Endometrial microvascular endothelial cells (primary cell): ENCODE data around the gene KIRREL3. TPM values are rescaled to one million over a fixed set of nuclear protein-coding genes. Genes with fewer than 3 reads are reported as not detected.

ENCODE experiments used
- in situ Hi-C: cut with HindIII; loops from 2 replicates; pipeline ENCODE4 v1.10.0; 2017; ENCODE audit warnings: low sequenced_read_pairs, low pct_unique_long_range_greater_than_20kb; ENCODE audit errors: inconsistent ontology term
- total RNA-seq: library from RNA; depleted of rRNA; stranded (reverse); fragments of >200 nt; gene quantifications from one replicate; pipeline ENCODE4 v1.2.3, GENCODE V29; 2015; ENCODE audit errors: inconsistent ontology term

The KIRREL3 gene
- total RNA-seq, 1 donor from 2014 or later = 0.56 TPM

DNA sequence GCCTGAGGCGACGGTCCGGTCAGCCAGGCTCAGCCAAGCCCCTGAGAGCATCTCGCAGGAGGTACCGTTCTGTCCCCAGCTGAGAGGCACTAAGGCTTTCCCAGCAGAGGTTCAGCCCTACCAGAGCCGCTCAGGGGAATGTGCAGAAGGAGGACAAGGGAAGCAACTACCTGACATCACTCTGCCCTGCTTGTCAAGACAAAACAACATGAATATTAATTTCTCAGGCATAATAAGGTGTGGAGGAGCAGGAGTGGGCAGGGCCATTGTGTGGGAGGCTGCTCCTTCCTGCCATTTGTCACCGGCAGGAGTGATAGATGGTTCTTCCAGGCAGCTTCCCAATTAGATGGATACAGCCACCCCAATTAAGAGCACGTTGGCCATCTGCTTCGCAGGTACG lies 181.4 kb downstream of the KIRREL3 start:
- in situ Hi-C loops = no loop called here

DNA sequence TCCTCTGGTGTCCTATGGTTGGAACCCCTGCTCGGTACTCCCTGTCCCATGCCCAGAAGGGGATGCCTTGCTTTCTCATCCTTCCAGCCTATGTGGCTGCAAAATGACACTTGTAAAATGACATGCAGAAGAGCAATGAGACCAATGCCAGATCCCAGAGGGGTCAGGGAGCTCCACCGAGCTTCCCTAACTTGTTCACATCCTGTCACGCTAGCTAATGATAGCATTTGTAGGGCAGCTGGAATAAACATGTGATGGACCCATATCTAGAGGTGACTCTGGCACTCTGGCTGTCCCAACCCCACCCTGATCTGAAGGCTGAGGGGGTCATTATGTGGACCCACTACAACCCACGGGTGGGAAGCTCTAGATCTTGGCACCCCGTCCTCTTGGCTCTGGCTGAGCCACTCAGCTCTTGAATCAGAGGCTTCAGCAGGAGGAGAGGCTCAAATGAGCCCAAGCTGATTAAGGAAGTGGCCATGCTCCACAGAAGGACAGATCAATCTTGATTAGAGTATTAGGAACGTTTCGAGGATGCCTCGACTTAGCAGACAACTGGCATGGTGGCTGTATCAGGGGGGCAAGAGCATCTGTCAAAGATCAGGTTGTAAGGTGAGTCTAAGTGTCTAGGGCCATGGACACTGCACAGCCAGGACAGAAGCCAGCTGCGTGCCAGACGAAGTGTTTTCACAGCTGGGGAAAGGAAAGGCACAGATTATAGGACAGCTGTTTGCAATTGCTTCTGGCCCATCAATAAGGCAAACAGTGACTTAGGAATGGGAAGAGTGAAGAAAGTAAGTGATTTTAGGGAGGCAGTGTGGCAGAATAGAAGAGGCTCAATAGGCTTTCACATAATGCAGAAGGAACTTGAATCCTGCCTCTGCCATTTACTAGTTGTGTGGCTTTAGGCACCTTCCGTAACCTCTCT lies 182.8 kb downstream of the KIRREL3 start:
- in situ Hi-C loops = no loop called here

DNA sequence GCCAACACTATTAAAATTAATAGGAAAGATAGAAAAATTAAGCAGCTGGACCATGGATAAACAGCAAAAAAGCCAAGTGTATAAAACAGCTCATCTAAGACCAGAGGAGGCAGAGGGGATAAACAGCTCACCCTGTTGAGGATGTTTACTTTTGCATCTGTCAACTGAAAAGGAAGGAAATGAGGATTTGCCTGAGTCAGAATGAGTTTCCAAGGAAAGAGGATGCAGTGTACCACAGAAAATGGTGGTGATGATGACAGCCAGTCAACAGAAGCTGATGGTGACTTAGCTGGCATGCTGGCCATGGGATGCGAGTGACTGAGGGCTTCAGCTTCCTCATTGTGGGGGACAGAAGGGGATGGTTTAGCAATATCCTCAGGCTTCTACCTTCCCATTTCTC lies 183.5 kb downstream of the KIRREL3 start:
- in situ Hi-C loops = no loop called here

DNA sequence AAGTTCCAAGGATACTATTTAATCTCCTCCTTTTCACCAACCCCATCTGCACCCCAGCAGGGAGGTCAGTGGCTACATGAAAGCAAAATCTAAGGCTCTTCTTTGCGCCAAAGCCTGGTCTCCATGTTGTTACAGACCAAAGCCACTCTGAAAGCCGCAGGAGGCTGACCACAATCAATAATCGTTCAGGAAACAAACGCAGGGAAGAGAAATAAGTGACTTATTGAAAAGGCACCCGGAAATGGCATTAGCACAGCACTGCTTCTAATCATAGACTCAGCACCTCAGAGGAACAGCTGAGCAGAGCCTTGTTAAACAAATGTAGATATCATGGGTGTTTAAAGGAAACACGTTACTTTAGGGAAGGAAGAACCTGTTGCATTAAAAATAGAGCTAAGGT lies 183.9 kb downstream of the KIRREL3 start:
- in situ Hi-C loops = no loop called here

DNA sequence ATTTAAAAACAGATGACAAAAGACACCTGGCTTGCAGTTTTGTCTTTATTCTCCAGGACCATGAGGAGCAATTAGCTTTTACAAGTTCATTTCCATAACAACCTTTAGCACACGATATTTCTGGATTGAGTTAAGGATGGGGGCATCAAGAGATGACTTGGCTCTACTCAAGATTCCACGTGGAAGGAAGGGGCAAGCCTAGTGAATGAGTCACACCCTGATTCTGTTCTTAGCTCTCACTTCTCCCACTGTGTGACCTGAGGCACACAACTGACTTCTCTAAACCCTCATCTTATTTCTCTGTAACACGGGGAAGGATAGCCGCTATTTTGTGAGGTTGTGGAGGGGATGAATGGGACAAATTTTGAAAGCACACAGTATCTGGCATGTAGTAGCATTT lies 185.5 kb downstream of the KIRREL3 start:
- in situ Hi-C loops = no loop called here

DNA sequence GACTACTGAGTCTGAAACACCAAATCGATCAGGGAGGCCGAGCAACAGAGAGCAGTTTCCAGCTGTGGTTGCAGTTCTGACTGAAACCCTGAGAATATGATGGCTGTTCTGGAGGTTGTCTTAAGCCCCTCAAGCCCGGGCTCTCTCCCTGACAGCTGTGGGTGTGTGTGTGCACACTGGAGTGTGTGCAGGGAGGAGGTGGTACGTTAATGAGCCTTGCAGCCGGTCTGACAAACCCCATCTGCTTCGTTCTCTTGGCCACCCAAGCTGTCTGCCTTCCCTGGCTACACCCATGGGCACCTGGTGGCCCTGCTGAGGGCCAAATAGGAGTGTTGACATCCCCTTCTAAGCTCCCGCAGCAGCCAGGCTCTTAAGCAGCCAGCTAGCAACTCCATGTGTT lies 189.8 kb downstream of the KIRREL3 start:
- in situ Hi-C loops = no loop called here

DNA sequence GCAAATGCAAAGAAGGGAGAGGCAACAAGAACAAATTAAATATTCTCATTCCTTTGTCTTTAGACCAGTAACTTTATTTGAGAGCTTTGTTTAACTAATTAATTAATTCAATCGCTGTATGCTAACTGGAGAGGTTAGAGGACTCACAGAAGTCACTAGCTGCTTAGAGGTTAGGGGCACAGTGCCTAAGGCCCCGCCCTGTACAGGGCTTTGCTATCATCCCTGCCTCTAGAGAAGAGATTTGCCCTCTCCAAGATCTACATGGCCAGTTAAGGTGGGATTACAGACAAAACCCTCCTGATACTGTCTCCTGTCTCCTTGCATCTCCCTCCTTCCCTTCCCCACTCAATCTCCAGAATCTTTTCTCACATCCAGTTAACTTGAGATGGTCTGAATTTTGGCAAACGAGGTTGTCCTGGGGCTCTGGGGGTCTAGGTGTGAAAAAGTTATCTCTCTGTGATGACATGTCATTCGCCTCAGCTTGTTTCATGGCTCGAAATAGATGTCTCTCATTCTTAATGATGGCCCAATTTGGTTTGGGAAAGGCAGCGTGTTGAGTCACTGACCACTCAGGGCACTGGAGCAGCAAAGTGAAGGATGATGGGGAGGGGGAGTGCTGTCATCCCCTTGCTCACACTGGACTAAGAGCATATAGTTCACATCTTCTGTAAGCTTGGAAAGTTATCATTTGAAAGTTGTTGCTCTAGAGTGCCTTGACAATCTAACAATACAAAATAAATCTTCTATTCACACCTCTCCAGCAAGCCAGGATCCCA lies 190.9 kb downstream of the KIRREL3 start:
- in situ Hi-C loops = no loop called here

DNA sequence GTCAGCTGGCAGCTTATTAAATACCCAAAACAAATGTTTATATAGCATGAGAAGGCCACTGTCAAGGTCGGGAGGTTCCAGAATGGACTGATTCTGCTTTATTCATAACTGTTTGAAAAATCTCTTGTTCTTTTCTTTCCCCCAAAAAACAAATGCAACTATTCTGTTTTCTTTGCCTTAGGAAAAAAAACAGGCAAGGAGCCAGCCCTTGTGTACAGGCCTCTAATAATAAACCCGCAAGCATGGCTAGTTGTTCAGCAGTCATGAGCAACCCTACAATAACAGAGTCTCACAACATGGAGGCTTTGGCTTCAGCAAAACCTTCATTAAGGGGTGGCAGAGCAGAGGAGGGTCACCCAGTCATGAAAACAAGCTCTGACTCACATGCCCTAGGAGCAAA lies 191.7 kb downstream of the KIRREL3 start:
- in situ Hi-C loops = no loop called here

DNA sequence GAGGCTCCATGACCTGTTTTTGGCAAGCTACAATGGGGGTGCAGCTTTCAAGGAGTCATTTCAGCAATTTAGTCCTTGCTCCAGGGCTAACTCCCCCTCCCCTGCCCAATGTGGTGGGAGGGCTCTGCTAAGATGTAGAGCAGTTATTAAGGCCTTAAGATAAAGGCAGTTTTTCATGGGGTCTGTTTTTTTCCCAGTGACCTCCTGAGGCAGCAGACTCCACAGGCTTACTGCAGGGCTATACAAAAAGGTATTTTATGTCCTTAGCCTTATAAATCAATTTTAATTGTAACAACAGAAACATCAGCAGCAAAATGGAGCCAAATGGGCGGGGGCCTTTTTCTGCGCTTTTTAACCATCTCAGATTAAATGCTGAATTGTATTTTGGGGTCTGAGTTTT lies 192.3 kb downstream of the KIRREL3 start:
- in situ Hi-C loops = no loop called here

DNA sequence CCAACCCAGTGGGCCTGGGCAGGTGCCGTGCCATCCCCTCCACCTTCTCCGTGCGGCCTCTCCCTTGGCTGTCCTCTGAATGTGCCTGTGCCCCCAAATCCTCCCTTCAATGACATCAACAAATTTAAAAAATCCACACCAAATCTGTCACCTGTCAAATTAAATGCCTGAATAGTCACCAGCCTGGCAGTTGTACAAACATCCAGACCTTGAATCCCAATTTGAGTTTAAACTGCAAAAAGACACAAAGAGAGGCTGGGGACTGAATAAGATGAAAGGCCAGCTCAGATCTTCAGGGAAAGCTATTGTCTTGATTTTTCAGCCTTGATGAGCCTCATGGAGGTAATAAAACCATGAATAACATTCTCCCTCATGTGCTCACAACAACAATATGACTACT lies 194.7 kb downstream of the KIRREL3 start:
- in situ Hi-C loops = no loop called here

DNA sequence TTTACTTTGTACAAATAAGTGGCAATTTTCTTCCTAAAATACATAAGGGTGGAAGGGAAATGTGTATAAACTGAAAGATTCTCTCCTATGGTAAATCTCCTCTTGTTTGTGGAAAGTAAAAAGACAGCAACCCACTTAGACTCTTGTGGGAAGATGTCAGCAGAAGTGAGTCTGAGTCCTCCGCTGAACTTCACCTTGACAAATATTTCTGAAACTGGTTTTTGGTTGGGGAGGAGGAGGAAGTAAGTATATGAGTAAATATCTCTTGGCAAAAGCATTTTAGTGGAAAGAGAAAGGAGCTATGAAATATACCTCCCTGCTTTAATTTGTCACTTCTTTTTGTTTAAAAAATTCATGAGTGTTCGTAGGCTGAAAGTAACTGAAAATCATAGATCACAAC lies 196.2 kb downstream of the KIRREL3 start:
- in situ Hi-C loops = no loop called here

DNA sequence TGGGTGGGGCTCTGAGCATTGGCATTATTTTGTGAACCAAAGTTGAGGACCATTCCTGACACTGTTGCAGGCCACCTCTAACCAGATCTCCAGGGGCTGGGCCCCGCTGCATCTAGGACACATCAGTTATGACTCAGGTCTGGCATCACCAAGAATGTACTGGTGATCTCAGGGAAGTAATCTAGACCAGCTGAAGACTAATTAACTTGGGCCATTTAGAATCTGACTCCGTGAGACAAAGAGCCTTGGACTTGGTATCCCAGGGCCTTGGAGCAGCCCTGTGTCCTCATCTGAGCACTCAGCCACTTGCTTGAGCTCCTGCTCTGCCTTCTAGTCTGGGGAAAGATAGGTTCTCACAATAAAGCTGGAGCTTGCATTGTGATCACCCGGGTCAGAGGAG lies 200.6 kb downstream of the KIRREL3 start:
- in situ Hi-C loops = no loop called here

DNA sequence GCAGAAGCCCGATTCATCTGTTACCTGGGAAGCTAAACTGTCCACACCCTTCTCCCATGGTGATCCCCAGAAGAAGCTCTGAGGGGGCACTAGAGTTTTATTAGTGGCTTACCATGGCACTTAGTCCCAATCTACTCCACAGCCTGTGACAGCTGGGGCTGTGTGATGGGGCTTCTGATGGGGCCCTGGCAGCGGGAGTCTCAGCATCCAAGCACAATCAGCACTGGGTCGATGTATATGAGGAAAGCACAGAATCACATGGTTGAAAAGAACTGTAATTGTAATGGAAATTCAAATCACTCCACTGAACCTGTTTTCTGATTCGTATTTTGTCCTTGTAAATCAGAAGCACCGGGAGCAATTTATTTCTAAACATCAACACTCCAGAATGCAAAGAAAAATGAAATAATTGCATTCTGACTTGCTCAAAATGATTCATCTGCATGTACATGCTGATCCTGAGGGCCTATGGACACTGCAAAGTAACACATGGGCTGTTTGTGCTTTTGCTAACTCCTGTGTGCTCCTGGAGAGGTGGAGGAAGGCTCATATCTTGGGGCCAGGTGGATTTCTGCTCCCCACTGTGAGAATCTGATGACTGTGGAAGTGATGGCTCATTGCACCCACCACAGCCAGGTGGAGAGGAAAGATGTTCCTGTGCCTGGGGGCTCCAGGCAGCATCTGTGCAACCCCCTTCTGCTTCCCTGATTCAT lies 203.0 kb downstream of the KIRREL3 start:
- in situ Hi-C loops = no loop called here

DNA sequence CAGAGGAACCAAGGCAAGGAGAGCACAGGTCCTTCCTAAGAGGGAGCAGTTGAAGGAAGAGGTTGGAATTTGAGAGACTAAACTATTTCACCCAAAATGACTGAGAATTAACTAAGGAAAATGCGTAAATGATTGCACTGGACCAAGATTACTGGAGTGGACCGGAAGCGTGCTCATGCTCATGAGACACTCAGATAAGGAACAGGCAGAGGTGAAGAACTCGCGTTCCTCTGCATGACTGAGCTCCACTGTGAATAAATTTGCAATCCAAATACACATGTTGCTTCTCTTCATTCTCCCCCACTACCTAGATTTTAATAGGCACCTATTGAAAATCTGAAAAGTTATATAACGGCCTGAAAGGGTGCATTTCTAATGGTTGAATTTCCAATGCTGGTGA lies 207.0 kb downstream of the KIRREL3 start:
- in situ Hi-C loops = no loop called here

DNA sequence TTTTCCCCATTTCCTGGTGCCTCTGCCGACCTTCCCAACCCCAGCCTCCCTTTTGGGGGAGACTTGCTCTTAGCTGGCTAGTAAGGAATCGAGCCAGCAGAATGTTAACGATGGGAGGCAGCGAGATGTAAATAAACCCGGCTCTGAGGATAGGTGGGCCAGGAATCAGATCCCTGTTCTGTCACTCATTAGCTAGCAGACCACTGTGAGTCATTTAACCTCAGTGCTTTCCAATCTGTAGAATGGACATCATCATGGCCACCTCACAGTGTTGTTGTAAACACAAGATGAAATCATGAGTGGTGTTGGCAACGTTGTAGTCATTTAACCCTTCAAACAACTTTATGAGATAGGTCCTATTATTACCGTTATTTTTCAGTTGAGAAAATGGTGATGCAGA lies 208.6 kb downstream of the KIRREL3 start:
- in situ Hi-C loops = no loop called here

DNA sequence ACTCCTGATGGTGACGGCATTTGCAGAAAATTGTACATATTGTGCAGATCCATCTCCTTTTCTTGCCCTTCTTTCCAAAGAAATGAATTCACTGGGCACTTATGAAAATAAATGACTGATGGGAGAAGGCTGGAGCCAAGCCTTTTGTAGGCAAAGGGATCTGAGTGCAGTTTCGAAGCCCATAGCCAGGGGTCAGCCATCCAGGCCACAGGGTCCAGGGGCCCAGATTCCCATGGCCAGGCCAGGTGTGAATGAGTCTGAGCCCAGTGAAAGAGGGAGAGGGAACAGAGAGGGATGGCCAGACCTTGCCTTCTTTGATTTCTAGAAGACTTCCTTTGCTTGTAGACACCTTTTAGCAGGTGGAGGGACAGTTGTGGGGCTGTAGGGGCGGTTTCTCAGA lies 209.1 kb downstream of the KIRREL3 start:
- in situ Hi-C loops = no loop called here

DNA sequence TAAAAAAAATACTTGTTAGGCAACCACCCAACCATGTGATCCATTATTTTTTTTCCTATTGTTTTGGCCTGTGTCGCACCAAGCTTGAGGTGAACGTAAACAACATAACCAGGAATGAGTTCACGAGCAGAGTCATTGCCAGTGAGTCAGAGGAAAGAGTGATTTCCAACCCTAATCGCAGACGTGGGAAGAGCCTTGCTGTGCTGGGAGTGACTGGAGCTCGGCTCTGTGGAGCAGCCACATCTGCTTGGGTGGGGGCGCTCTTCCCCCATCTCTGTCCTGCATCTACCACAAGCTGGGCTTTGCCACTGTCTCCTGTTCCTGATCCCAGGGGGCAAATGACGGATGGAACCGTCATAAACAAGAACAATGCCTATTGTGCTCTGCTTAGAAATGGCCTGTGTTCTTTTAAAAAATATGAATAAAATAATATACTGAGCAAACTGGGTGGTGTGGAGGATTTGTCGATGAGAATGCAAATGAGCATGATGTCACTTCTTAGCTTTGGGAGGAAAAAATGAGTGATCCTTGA lies 210.0 kb downstream of the KIRREL3 start:
- in situ Hi-C loops = no loop called here

DNA sequence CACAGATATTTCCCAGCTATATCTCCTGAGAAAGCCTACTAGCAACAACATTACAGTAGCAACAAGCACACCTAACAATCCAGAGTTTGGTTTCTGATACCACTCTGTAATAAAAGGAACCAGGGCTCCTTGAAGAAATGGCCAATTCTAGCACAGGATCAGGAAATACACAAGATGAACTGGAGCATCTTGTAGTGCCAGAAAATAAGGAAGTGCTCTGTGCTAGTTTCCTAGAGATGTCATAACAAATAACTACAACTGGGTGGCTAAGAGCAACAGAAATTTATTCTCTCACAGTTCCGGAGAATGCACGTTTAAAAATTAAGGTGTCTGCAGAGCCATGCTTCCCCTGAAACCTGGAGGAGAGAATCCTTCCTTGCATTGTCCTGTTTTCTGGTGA lies 217.8 kb downstream of the KIRREL3 start:
- in situ Hi-C loops = no loop called here

DNA sequence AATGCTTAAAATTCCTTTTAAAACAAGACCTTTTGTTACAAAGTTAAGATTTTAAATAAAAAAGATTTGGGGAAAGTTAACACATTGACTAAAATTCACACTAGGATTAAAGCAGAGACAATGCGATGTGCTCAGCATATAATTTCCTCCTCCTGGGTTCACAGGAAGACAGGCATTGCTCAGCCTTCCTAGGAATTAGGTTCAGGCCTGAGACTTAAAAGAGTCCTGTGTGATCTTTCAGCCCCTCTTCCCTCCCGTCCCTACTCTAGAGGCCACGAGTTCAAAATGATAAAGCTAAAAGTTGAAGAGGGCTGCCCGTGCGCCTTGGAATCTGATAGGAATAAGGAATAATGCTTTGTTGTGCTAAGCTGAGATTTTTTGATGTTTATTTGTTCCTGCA lies 218.6 kb downstream of the KIRREL3 start:
- in situ Hi-C loops = no loop called here
